GM20431 (cell line): ENCODE measurements around the gene COL5A1.

ENCODE experiments used
- in situ Hi-C: fragments of 300-500 bp; cut with MseI, MboI; formaldehyde crosslinking; loops from one replicate; pipeline ENCODE4 v1.15.0; 2020; ENCODE audit warnings: low sequenced_read_pairs; ENCODE audit not compliant: unreplicated experiment

Gene COL5A1

DNA sequence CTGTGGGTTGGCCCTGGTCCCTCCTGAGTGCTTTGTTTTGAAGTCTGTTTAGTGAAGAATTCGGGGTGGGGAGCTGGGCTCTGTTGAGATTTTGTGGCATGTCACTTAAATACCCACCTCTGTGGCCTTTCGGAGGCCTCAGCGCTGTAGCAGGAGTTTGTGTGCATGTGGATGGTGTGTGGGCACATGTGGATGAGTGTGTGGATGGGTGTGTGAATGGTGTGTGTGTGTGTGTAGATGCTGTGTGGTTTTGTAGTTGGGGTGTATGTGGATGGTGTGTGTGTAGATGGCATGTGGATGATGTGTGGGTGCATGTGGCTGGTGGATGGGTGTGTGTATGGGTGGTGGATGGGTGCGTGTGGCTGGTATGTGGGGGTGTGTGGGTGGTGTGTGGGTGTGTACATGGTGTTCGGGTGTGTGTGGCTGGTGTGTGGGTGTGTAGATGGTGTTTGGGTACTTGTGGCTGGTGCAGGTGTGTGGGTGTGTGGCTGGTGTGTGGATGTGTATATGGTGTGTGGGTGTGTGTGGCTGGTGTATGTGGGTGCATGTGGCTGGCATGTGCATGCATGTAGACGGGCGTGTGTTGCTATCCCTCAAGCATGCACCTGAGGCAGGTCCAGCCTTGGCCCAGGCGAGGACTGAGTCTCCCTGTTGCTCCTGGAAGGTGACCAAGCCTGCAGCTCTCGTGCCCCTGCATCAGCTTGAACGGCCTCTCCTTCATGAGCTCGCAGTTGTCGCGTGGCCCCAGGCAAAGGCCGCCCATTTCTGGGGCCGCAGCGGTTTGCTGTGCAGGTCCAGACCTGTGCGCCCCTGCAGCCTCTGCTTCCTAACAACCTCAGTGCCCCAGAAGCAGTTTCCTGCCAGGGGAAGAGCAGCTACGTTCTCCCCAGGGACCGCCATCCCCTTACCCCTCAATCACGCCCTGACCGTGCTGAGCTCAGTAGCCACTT is 185.0 kb downstream of the COL5A1 start:
- in situ Hi-C loops = no loop called here

DNA sequence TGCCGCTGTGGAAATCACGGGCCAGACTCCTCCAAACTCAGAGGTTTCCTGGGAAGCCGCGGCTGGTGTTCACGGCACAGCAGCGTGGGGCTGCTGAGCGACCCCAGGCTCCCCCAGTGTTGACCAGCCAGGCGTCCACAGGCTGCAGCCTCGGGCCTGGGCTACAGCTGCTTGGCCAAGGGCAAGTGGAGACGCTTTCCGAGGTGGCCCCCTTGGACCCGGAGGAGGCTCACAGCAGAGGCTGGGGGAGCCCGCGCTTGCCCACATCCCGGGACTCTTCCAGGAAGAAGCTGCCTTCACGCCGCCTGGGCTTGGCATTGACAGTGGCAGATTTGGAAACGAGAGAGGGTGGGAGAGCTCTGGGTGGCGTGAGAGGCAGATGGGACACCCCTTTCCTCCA is 186.0 kb downstream of the COL5A1 start:
- in situ Hi-C loops = no loop called here

DNA sequence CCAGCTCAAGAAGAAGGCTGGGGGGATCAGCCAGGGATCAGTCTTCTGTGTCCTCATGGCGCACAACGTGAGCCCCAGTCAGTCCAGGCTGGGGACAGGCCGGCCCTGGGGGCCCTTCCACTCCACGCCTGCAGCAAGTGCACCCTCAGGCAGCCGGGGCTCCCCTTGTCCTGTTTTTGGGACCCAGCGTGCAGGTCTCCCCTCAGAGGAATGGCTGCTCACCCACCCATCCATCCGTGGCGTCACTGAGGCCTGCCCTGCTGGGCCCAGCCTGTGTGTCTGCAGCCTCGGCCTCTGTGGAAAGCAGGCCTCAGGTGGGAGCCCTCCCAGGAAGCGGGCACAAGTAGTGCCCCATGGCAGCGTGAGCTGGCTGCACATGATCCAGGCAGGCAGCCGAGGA is 186.4 kb downstream of the COL5A1 start:
- in situ Hi-C loops = no loop called here

DNA sequence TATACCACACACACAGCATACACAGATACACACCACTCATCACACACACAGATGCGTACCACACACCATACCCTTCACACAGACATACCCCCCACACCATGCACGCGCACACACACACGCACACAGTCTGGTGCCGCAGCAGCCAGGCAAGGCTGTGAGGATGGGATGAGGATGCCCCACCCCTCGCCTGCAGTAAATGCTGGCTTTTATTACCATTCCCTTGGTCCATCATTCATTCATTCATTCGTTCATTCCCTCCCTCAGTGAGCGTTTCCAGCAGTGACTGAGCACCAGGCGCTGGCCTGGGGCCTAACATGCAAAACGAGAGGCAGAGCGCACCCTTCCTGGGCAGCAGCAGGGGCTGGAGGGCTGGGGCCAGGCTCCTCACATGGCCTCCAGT is 187.3 kb downstream of the COL5A1 start:
- in situ Hi-C loops = no loop called here

DNA sequence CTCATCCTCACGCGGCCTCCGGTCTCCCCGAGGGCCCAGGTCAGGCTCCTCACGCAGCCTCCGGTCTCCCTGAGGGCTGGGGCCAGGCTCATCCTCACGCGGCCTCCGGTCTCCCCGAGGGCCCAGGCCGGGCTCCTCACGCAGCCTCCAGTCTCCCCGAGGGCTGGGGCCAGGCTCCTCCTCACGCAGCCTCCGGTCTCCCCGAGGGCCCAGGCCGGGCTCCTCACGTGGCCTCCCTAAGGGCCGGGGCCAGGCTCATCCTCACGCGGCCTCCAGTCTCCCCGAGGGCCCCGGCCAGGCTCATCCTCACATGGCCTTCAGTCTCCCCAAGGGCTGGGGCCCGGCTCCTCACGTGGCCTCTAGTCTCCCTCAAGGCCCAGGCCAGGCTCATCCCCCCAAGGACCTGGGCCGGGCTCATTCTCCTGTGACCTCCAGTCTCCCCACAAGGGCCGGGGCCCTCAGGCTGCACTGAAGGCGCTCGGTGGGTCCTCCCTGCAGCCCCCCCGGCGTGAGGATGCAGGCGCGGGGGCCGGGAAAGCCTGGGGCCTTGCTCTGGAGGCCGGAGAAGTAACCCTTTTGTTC is 187.8 kb downstream of the COL5A1 start:
- in situ Hi-C loops = no loop called here

DNA sequence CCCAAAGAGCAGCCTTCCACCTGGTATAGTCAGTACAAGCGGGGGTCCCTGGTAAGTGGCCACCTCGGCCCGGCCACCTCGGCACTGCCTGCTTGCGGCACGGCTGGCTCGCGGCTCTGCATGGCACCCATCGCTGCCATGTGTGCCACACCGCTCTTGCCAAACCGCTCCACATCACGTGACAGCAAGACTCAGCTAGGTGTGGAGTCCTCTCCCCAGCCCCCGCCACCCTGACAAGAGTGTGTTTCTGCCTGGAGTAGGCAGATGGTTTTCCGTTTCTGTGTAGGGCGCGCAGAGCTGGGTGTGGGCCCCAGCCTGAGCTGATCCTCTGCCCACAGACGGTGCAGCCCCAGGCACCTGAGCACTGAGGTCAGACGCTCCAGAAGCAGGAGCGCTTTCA is 188.5 kb downstream of the COL5A1 start:
- in situ Hi-C loops = no loop called here

DNA sequence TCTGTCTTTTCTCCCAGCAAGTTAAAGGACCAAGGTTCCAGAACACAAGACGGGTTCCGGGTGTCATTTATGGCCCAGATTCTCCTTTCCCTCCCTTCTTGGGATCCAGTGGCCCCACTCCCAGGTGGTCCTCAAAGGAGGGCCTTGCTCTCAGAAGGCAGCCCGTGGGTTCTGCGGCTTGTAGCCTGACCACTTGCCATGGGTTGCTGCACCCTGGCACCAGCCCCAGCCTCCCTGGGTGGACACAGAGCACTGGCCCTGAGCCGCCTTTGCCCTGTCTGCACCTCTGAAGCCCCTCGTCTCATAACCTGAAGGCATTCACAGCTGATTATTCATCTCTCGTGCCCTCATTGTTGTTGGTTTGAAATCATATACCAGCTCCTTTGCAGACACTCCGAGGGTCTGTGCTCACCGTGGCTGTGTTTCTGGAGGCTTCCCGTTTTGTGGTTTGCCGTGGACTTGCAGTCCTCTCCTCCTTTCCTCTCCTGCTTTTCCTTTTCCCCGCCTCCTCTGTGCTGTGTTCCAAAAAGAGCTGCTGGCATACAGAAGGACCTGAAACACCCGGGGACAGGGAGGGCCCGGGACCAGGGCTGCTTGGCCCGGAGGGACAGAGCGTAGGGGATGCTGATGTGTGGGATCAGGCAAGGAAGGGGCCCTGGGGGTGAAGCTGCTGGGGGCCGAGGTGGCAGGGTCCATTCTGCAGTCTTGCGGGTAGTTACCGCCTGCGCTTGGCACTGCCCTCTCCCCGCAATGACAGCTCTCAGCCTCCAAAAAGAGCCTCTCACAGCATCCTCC is 189.5 kb downstream of the COL5A1 start:
- in situ Hi-C loops = no loop called here

DNA sequence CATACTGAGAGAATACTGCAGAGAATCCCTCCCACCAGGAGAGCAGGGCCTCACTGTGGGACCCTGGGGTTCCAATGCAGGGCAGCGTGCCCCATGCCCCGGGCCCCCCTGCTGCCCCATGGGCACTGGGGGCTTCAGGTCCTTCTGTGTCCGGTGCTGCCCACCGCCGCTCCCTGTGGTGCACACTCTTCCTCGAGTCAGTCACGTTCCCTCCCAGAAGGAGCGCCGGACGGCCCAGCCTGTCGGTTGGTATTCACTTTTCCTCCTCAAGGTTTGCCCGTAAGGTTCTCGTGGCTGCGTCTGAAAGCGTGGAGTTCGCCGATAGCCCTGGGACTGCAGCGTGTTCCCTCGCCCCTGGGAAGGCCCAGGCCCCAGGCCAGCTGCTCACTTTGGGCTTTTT is 190.9 kb downstream of the COL5A1 start:
- in situ Hi-C loops = no loop called here

DNA sequence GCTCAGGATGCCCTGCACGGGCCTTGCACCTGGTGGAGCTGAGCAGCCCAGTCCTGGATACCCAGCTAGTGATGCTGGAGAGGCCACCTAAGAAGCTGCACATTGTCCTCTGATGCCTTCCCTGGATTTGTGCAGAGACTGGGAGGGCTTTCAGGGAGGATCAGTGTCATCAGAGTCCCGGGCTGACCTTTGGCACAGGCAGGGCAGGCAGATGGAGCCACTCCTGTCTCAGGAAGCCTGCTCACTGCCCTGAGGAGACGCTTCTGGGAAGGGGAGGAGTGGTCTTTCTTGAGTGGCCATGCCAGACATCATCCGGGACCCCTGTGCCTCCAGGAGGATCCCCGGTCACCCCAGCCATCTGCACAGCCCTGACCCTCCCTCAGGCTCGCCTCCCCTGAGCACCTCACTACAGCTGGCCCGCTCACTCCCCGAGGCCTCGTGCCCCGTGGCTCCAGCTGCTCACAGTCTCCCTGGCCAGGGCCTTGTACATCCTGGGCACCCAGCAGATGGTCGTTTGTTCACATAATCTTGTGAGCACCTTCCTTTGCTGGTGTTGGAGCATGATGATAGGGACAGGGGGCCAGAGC is 191.8 kb downstream of the COL5A1 start:
- in situ Hi-C loops = no loop called here

DNA sequence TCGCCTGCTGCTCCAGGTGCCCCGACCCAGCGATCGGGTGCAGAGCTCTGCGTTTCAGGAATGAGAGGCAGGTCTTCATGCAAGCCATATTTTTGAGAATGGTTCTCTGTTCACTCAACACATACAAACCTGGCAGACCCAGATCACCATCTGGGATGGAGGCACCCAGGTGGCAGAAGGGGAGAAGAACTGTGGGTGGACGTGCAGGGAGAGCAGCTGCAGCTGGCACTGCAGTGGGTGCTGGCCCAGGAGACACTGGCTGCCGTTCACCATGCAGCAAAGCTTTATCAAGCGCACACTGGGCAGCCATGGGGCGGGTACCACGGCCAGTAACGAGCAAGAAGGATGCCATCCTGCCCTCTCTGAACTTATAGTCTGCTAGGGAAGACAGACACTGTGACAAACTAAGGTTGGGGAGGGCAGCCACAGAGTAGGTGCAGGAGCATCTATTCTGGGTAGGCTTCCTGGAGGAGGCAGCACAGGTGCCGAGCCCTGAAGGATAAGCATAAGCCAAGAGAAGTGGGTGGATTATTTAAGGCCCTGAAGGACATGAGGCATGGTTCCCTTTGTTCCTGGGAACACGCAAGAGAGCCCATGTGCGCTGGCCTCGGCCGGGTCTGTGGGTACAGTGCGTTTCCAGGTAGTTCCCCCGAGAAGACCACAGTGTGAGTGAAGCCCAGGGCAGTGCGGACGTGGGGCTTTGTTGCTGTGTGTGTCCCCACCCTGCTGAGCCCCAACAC is 192.8 kb downstream of the COL5A1 start:
- in situ Hi-C loops = no loop called here

DNA sequence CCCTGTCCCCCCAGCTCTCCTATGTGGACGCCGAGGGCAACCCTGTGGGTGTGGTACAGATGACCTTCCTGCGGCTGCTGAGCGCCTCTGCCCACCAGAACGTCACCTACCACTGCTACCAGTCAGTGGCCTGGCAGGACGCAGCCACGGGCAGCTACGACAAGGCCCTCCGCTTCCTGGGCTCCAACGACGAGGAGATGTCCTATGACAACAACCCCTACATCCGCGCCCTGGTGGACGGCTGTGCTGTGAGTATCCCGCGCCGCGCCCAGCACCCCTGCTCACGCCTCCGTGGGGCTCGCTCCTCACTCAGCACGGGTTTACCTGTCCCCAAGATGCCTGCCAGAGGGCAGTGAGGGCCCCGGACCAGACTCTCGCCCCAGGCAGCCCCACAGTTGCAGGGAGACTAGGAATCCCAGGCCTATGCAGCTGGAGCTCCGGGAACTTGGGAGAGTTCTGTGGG is 193.4 kb downstream of the COL5A1 start:
- in situ Hi-C loops = no loop called here

DNA sequence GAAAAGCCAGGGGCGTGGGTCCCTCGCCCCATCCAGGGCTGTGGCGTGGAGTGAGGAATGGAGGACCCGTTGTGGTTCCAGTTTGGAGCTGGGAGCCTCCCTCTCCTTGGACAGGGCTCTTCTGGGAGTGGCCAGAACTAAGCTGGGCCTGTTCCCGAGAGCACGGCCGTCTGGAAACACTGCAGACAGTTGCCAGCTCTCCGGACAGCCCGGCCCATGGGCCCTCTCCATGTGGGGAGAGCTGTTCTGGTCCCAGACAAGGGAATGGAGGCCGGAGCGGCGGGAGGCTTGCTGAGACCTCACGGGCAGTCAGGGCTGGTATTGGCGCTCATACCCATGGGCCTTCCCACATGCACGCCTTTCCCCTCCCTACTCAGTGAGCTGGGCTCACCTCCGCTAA is 193.8 kb downstream of the COL5A1 start:
- in situ Hi-C loops = no loop called here

DNA sequence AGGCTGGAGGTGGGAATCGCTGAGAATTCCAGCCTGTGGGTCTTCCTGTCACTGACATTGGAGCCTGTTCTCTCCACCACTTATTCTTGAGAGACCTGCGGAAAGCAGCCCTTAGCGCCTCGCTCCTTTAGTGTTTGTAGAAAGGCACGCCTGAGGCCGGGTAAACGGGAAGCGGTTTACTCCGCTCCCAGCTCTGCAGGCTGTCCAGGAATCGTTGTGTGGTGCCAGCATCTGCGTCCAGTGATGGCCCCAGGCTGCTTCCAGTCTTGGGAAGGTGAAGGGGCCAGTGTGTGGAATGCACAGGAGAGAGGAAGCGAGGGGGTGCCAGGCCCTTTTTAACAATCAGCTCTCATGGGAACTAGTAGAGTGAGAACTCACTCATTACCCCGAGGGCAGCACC is 194.4 kb downstream of the COL5A1 start:
- in situ Hi-C loops = no loop called here

DNA sequence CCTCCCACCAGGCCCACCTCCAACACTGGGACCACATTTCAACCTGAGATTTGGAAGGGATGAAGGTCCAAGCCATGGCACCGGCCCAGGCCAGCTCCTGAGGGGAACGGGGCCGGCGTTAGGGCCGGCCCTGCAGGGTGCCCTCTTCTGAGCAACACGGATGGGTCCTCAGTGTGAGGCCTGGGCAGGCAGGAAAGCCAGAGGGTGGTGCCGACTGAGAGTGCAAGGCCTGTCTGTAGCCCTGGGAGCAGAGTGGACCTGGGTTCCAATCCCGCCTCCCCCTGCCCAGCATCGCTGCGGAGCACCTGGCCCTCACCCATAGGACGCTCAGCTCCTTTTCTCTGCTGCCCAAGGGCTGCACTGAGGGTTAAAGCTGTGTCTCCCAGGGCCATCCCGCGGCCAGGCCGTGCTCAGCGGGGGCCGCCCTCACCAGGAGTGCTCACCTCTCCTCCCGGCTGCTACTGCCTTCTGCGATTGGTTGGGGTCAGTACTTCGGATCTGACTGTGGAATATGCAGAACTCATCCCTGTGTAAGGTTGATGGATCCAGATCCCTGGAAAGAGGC is 194.9 kb downstream of the COL5A1 start:
- in situ Hi-C loops = no loop called here

DNA sequence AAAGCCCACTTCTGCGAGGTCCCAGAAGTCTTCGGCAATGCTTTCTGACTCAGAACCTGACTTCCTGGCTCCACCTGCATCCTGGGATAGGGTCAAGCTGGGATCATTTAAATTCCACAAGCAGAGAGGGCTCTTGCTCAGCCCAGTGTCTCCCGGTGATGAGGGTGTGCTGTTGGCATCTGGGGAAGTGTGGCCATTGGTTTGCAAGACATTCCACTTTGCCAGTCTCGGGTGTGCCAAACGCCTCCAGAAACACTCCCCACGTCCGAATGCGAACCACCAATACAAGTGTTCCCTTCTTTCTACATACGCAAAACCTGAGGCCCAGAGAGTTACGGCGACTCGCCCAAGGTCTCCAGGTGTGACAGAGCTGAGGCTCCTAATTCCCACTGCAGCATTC is 195.9 kb downstream of the COL5A1 start:
- in situ Hi-C loops = no loop called here

DNA sequence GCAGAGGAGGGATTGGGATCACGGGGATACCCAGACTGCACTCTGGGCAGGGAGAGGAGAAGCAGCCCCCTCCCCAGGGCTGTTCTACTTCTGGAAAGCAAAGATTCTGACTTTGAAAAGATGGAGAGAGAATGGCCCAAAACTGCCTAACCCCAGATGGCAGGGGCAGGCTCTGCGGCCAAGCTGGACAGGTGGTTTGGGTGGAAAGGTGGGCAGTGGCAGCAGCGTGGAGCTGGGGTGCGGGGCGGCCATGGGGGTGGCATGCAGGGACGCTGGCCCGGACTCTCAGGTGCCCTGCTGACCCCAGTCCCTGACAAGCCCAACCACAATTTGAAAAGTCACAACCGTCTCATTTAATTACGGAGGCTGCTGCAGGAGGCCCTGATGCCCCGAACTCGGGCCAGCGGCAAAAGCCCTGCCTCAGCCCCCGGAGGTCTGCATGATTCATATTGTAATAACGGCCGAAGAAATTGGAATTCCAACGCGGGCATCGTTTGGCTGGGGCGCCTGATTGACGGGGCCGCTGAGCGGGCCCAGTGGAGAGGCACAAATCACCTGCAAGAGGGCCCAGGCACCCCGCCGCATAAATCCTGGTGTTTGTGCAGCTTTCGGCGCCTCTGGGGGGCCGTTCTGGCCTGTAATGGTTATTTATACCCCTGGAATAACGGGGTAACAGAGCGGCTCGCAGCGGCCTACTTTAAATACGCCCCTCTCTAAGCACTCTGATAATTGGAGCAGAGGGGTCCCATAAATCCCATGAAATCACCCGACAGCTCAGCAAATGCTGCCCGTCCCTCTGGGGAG is 197.2 kb downstream of the COL5A1 start:
- in situ Hi-C loops = no loop called here

DNA sequence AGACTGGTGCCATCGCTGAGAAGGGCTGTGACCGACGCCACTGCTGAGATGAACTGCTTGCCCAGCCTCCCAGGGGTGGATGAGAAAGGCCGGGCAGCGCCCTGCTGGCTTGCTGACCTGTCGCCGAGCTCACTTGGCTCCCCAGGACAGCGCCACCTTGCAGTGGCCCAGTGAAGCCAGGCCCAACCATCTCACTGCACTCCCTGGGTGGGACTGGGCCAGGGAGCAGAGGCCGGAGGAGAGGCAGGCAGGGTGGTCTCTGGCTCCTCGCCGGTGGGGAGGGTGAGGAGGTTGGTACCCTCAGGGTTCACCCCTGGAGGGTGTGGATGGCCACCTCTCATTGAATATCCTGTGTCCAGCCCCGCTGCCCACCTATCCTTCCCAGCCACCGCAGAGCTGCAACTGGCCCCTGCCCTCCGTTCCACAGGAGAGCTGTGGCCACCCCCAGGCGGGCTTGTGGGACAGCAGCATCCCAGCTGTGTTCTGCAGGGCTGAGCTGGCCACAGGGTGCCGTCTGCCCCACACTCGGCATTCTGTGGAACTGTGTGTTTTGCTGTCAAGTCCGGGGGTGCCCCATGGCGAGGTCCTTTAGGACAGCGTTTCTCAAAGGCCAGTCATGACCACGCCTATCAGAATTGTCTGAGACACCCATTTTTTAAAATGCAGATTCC is 198.0 kb downstream of the COL5A1 start:
- in situ Hi-C loops = no loop called here

DNA sequence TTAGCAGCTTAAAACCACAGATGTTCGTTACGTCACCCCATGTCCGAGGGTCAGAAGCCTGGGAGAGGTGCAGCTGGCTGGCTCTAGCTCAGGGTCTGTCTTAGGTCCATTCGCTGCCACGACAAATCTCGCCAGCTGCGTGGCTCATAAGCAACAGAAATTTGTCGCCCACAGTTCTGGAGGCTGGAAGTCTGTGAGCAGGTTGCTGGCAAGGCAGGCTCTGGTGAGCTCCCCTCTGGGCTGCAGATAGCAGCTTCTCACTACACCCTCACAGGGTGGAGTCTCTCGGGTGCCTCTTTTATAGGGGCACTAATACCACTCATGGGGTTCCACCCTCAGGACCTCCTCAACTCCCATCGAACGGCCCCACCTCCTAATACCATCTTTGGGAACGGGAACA is 198.9 kb downstream of the COL5A1 start:
- in situ Hi-C loops = no loop called here
